K562 (cell line): ENCODE results near the gene EAF1. TPM values are rescaled to one million over a fixed set of nuclear protein-coding genes. Genes with fewer than 3 reads are reported as not detected.
"Not testable (repeated sequence)": the region's sequence is repeated elsewhere in the genome, so short reads cannot be mapped to it uniquely, and the experiment has no call there.

Experiments
- ATAC-seq: fragments of 200-7000 bp; cut with Tn5 transposase; 3 replicates; pipeline ENCODE4 v1.9.1; 2020; ENCODE audit warnings: moderate library complexity
- BruUV-seq: library from RNA; stranded (reverse); fragments of 400-500 nt; replicated peaks from 2 replicates; lab custom pipeline; 2021; lab: Mats Ljungman, UMichigan
- CTCF ChIA-PET: fragments of 300-600 bp; formaldehyde crosslinking; extraction: SDS; loops from one replicate; lab custom pipeline; 2021; ENCODE audit warnings: low intra/inter-chr PET ratio; lab: Yijun Ruan, JAX
- POLR2A ChIA-PET: fragments of 300-600, 350-650 bp; sonication (Branson Sonifier 250); formaldehyde crosslinking; extraction: SDS; loops from one replicate; lab custom pipeline; 2021; ENCODE audit warnings: antibody characterized with exemption, inconsistent platforms; lab: Yijun Ruan, JAX
- DNase-seq, 4 experiments: peaks; one replicate each; pipeline versions ENCODE4 v3.0.0 to v3.0.0-alpha.2; 2011 to 2018; ENCODE audit warnings: low spot score in 3 of 4, mixed read lengths in 3 of 4; ENCODE audit errors: extremely low read depth in 1 of 4
- FAIRE-seq: peaks from 2 replicates; lab custom pipeline; 2011; peaks lifted over from hg19 to GRCh38; lab: Jason Lieb, UNC
- H2AFZ ChIP-seq: 2 replicates; pipeline ENCODE4 v1.6.0; 2011; ENCODE audit warnings: low read depth, low read length, control low read depth, inconsistent platforms
- H3K27ac ChIP-seq: fragments of 200-600 bp; 3 replicates; pipeline ENCODE4 v1.8.0; 2011; ENCODE audit warnings: low read depth, mild to moderate bottlenecking, control low read depth, inconsistent platforms, low read length, moderate library complexity, mixed read lengths; ENCODE audit errors: extremely low read depth
- H3K27me3 ChIP-seq, 2 experiments: fragments of 300-600 bp in 1 of 2; 2 replicates in 1 of 2; 3 replicates in 1 of 2; pipeline versions ENCODE4 v1.6.0 to v1.8.0; 2011; ENCODE audit warnings: inconsistent platforms in 2 of 2, low read length in 2 of 2, mild to moderate bottlenecking in 1 of 2, mixed read lengths in 1 of 2, moderate library complexity in 1 of 2; ENCODE audit not compliant: control insufficient read depth in 2 of 2, insufficient read depth in 2 of 2
- H3K36me3 ChIP-seq: fragments of 300-600 bp; 3 replicates; pipeline ENCODE4 v1.8.0; 2011; ENCODE audit warnings: mild to moderate bottlenecking, low read length, inconsistent platforms; ENCODE audit not compliant: control insufficient read depth, insufficient read depth
- H3K4me1 ChIP-seq, 2 experiments: fragments of 200-600 bp in 1 of 2; replicated peaks in 1 of 2; 2 replicates in 1 of 2; 3 replicates in 1 of 2; pipeline versions ENCODE4 v1.5.1 to v1.8.0; 2011; ENCODE audit warnings: inconsistent platforms in 2 of 2, low read length in 2 of 2, mild to moderate bottlenecking in 1 of 2, mixed read lengths in 1 of 2, moderate library complexity in 1 of 2; ENCODE audit not compliant: control insufficient read depth in 2 of 2, insufficient read depth in 2 of 2
- H3K4me2 ChIP-seq: 2 replicates; pipeline ENCODE4 v1.6.1; 2011; ENCODE audit warnings: low read length, control low read depth, inconsistent platforms, mixed read lengths; ENCODE audit not compliant: insufficient read depth
- H3K4me3 ChIP-seq: fragments of 200-600 bp; sonication (generic), shearing (Covaris generic); 2 replicates; pipeline ENCODE4 v1.5.1; 2016; ENCODE audit warnings: control low read depth, inconsistent platforms
- H3K79me2 ChIP-seq: fragments of 200-600 bp; 3 replicates; pipeline ENCODE4 v1.8.0; 2011; ENCODE audit warnings: low read length, inconsistent platforms; ENCODE audit not compliant: control insufficient read depth, insufficient read depth
- H3K9ac ChIP-seq, 2 experiments: 2 replicates each; pipeline versions ENCODE4 v1.6.0 to v1.6.1; 2011; ENCODE audit warnings: low read depth in 2 of 2, low read length in 2 of 2, control low read depth in 1 of 2, inconsistent platforms in 1 of 2, mild to moderate bottlenecking in 1 of 2, mixed read lengths in 1 of 2; ENCODE audit not compliant: insufficient read depth in 1 of 2
- H3K9me1 ChIP-seq: one replicate; pipeline ENCODE4 v1.6.0; 2011; ENCODE audit warnings: inconsistent platforms, mild to moderate bottlenecking, low read length, moderate library complexity; ENCODE audit not compliant: control insufficient read depth, insufficient read depth
- H3K9me3 ChIP-seq: replicated peaks from 2 replicates; pipeline ENCODE4 v1.5.1; 2011; ENCODE audit warnings: low read depth, low read length, inconsistent platforms; ENCODE audit not compliant: control insufficient read depth, insufficient read depth
- H4K20me1 ChIP-seq: replicated peaks from 2 replicates; pipeline ENCODE4 v1.6.1; 2011; ENCODE audit warnings: low read length, inconsistent platforms, mixed read lengths; ENCODE audit not compliant: control insufficient read depth, insufficient read depth
- KLF16 ChIP-seq: IDR thresholded peaks from 2 replicates; pipeline ENCODE4 v1.6.1; 2016; ENCODE audit warnings: antibody characterized with exemption
- MEIS2 ChIP-seq: fragments of 450-650 bp; IDR thresholded peaks from 2 replicates; pipeline ENCODE4 v1.6.1; 2014; ENCODE audit warnings: mild to moderate bottlenecking; ENCODE audit not compliant: partially characterized antibody
- SMARCE1 ChIP-seq: fragments of 450-650 bp; IDR thresholded peaks from 2 replicates; pipeline ENCODE4 v1.7.1; 2016; ENCODE audit warnings: mild to moderate bottlenecking
- ZEB2 ChIP-seq: fragments of 450-650 bp; IDR thresholded peaks from 2 replicates; pipeline ENCODE4 v1.6.1; 2016
- WGBS: fragments of 100-300 bp; shearing (Covaris generic); methylation state at CpG from one replicate; pipeline ENCODE4 v1.1.6; 2016; ENCODE audit warnings: low coverage, mixed read lengths; ENCODE audit not compliant: insufficient coverage; ENCODE audit errors: missing lambda C conversion rate; 5-methylcytosine and 5-hydroxymethylcytosine counted together
- in situ Hi-C: fragments of 300-500 bp; cut with MboI; formaldehyde crosslinking; loops from 4 replicates; pipeline ENCODE4 v1.15.0; 2018; ENCODE audit warnings: inconsistent platforms, mixed read lengths
- intact Hi-C: fragments of 100-400 bp; cut with micrococcal nuclease; formaldehyde crosslinking; loops from 2 replicates; pipeline ENCODE4 v1.14.2; 2022
- polyA plus RNA-seq, 8 experiments: library from polyadenylated mRNA; depleted of rRNA in 4 of 8; stranded (reverse) in 5 of 8; unstranded in 3 of 8; fragments of >200 nt; fragmentation: Nextera tagmentation in 2 of 8; fragmentation: Illumina TruSeq in 1 of 8; extraction: Ambion mirVana in 2 of 8; extraction: Trizol in 1 of 8; gene quantifications; 2 replicates each; pipeline versions ENCODE4 v1.2.1 to v1.2.3, GENCODE V29; 2011 to 2014; ENCODE audit warnings: inconsistent platforms in 1 of 8, missing spikeins in 1 of 8
- total RNA-seq, 7 experiments: library from RNA; depleted of rRNA in 6 of 7; stranded (reverse); fragments of >200 nt in 6 of 7; fragmentation: Illumina TruSeq in 2 of 7; extraction: Trizol in 2 of 7; gene quantifications; 2 replicates each; pipeline versions ENCODE4 v1.2.1 to v1.2.3, GENCODE V29; 2011 to 2021; ENCODE audit warnings: low replicate concordance in 1 of 7
- TF ChIP-seq, protein P1 (sequence below): IDR thresholded peaks from 3 replicates; pipeline ENCODE4 v1.6.1; 2011; ENCODE audit warnings: borderline replicate concordance, mild to moderate bottlenecking, moderate library complexity; ENCODE audit not compliant: insufficient read length; ENCODE audit errors: extremely low read depth

The EAF1 gene
- total and polyA plus RNA-seq, 9 of the 15 experiments (the other 6 are each of a cell fraction or from before 2014, with no cell fraction given) = 7.0 to 26.8 (median 20.4) TPM

DNA sequence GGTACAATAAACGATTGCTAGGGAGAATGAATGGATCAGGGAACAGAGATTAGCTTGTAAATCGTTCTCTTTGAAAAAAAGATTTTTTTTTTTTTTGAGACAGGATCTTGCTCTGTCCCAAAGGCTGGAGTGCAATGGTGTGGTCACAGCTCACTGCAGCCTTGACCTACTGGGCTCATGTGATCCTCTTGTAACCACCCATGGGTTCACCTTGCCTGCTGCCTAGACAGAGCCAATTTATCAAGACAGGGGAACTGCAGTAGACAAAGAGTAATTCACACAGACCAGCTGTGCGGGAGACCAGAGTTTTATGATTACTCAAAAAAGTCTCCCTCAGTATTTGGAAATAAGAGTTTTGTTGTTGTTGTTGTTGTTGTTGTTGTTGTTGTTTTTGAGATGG is 39.7 kb upstream of the EAF1 start (continued):
- TF ChIP-seq, protein P1, sequence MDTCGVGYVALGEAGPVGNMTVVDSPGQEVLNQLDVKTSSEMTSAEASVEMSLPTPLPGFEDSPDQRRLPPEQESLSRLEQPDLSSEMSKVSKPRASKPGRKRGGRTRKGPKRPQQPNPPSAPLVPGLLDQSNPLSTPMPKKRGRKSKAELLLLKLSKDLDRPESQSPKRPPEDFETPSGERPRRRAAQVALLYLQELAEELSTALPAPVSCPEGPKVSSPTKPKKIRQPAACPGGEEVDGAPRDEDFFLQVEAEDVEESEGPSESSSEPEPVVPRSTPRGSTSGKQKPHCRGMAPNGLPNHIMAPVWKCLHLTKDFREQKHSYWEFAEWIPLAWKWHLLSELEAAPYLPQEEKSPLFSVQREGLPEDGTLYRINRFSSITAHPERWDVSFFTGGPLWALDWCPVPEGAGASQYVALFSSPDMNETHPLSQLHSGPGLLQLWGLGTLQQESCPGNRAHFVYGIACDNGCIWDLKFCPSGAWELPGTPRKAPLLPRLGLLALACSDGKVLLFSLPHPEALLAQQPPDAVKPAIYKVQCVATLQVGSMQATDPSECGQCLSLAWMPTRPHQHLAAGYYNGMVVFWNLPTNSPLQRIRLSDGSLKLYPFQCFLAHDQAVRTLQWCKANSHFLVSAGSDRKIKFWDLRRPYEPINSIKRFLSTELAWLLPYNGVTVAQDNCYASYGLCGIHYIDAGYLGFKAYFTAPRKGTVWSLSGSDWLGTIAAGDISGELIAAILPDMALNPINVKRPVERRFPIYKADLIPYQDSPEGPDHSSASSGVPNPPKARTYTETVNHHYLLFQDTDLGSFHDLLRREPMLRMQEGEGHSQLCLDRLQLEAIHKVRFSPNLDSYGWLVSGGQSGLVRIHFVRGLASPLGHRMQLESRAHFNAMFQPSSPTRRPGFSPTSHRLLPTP = no peak
- TF ChIP-seq ZEB2 = no peak
- TF ChIP-seq KLF16 = no peak
- no peak for TF ChIP-seq SMARCE1

DNA sequence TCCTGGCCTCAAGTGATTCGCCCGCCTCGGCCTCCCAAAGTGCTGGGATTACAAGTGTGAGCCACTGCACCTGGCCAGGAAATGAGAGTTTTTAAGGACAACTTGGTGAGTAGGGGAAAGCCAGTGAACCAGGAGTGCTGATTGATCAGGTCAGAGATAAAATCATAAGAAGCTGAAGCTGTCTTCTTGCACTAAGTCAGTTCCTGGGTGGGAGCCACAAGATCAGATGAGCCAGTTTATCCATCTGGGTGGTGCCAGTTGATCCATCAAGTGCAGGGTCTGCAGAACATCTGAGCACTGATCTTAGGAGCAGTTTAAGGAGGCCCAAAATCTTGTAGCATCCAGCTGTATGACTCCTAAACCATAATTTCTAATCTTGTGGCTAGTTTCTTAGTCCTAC is 39.1 kb upstream of the EAF1 start:
- CTCF ChIA-PET, H4K20me1 ChIP-seq, H3K9me1 ChIP-seq, H3K4me3 ChIP-seq, H3K9ac ChIP-seq, H3K79me2 ChIP-seq, H3K4me2 ChIP-seq, H2AFZ ChIP-seq, H3K36me3 ChIP-seq, FAIRE-seq, H3K9me3 ChIP-seq: not testable (repeated sequence)
- WGBS = 11% methylated on average over 3 of the region's 3 CpGs
- in situ Hi-C loops = loop anchor here (10.0 kb wide), 1 partner anchor 274 kb away; no protein-coding TSS in a partner anchor
- TF ChIP-seq MEIS2 = peak; percentile 31
- TF ChIP-seq, all 486 proteins: peak for 1; not testable (repeated sequence) for 485
- POLR2A ChIA-PET = interaction anchor here (2.0 kb wide), 1 partner anchor 10 kb away, joined by 5 read pairs; no protein-coding TSS in a partner anchor
- H3K27ac ChIP-seq, DNase-seq, ATAC-seq, intact Hi-C loops, H3K4me1 ChIP-seq, H3K27me3 ChIP-seq, BruUV-seq: not testable (repeated sequence)
